Measurements from ENCODE around the gene ADRA2A.

Gene ADRA2A

DNA sequence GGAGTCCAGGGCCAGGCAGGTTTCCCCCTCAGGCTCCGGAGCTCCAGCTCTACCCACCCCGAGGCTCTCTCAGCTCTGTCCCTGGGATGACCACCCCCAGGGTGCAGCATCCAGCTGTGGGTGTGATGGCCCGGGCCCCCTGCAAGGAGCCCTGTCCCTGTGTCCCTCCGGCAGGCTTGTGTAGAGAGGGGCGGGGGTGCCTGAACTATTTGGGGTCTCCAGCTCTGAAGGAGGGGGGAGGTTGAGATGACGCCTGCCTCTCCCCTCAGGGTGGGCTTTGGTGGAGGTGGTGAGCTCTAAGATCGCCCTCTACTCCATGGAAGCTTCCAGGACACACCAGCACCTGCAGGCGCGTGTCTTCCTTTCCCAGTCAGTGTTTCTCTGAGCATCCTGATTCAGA, 39.4 kb downstream of the ADRA2A start:
- TF ChIP-seq, protein P1, sequence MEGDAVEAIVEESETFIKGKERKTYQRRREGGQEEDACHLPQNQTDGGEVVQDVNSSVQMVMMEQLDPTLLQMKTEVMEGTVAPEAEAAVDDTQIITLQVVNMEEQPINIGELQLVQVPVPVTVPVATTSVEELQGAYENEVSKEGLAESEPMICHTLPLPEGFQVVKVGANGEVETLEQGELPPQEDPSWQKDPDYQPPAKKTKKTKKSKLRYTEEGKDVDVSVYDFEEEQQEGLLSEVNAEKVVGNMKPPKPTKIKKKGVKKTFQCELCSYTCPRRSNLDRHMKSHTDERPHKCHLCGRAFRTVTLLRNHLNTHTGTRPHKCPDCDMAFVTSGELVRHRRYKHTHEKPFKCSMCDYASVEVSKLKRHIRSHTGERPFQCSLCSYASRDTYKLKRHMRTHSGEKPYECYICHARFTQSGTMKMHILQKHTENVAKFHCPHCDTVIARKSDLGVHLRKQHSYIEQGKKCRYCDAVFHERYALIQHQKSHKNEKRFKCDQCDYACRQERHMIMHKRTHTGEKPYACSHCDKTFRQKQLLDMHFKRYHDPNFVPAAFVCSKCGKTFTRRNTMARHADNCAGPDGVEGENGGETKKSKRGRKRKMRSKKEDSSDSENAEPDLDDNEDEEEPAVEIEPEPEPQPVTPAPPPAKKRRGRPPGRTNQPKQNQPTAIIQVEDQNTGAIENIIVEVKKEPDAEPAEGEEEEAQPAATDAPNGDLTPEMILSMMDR (IDR thresholded peaks at IDR 0.05; ENCODE audit: low read depth, low read length, missing control alignments), result no peak
- H3K4me3 ChIP-seq (ENCODE audit: low read depth, low read length), result no peak overlapping the region
- DNase-seq (ENCODE audit: low read depth), result no peak

GRCh38 chr10:111116762-111117445, 40.1 kb downstream of the ADRA2A start:
- TF ChIP-seq, protein P1 (IDR thresholded peaks at IDR 0.05; ENCODE audit: low read depth, low read length, missing control alignments), result no peak
- no peak overlapping the region for H3K4me3 ChIP-seq (ENCODE audit: low read depth, low read length)
- no peak for DNase-seq (ENCODE audit: low read depth)

DNA sequence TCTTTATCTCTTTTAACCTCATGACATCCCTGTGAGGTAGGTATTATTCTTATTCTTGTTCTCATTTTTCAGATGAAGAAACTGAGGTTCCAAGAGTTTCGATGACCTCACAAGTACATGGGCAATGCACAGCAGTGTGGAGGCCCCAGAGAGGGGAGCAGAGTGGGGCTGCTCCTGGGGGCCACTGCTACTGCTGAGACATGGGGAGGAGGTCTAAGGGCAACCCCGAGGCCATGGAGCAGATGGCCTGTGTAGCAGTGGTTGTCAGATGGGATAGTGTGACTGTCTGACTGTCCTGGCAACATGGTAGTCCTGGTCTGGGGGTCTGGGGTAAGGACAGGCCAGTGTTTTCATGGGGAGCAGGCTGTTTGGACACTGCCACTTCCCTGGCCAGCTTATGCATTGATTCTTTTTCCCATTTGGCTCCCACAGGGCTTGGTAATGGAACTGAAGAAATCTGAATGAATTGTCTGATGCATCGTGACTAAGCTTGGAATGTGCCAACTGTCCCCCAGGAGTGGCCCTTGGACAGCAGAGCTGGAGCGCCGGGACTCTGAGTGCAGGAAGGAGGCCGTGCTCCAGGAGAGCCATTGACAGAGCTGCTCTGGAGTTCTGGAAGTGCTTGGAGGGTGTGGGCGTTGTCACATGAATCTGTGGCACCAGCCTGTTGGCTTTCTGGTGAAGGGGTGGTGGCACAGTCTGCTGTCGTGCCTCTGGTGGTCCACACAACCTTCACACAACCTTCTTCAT, 40.9 kb downstream of the ADRA2A start:
- TF ChIP-seq, protein P1 (IDR thresholded peaks at IDR 0.05; ENCODE audit: low read depth, low read length, missing control alignments), result no peak
- DNase-seq (ENCODE audit: low read depth), result no peak
- H3K4me3 ChIP-seq (ENCODE audit: low read depth, low read length), result no peak overlapping the region

GRCh38 chr10:111118758-111119157, 41.9 kb downstream of the ADRA2A start:
- H3K4me3 ChIP-seq (ENCODE audit: low read depth, low read length), result no peak overlapping the region
- TF ChIP-seq, protein P1 (IDR thresholded peaks at IDR 0.05; ENCODE audit: low read depth, low read length, missing control alignments), result no peak
- no peak for DNase-seq (ENCODE audit: low read depth)

- no peak overlapping the region for H3K4me3 ChIP-seq (ENCODE audit: low read depth, low read length)
- TF ChIP-seq, protein P1 (IDR thresholded peaks at IDR 0.05; ENCODE audit: low read depth, low read length, missing control alignments), result no peak
- no peak for DNase-seq (ENCODE audit: low read depth)
Observed at GRCh38 chr10:111119637-111120036, 42.8 kb downstream of the ADRA2A start.

GRCh38 chr10:111122127-111122526, 45.3 kb downstream of the ADRA2A start:
- DNase-seq (ENCODE audit: low read depth), result no peak
- no peak overlapping the region for H3K4me3 ChIP-seq (ENCODE audit: low read depth, low read length)
- TF ChIP-seq, protein P1 (IDR thresholded peaks at IDR 0.05; ENCODE audit: low read depth, low read length, missing control alignments), result no peak

All from GM12864 (cell line).